GM18867 (cell line): ENCODE data around the gene NOTO.

Experiments used
- ATAC-seq: cut with Tn5 transposase; IDR thresholded peaks from one replicate; pipeline ENCODE4 v1.9.1; 2021; ENCODE audit warnings: mild to moderate bottlenecking, moderate library complexity; ENCODE audit not compliant: unreplicated experiment

The NOTO gene

GRCh38 chr2:73233154-73233931 is 31.0 kb downstream of the NOTO start, which contains the start of gene PRADC1:
Gene PRADC1, minus strand, starts transcription at chr2:73233239. Its CDS starts 79 bp downstream, at chr2:73233160.
- ATAC-seq: peak; percentile 92

- peak; percentile 63 for ATAC-seq
These were observed 31.8 kb downstream of the NOTO start, which contains the start of gene CCT7 for GRCh38 chr2:73233932-73234832. Gene CCT7, plus strand, starts transcription at chr2:73234308. Its CDS starts 71 bp downstream, at chr2:73234379.

- no peak for ATAC-seq
These were observed 33.1 kb downstream of the NOTO start for GRCh38 chr2:73235315-73236028.

GRCh38 chr2:73237168-73237567 is 34.8 kb downstream of the NOTO start:
- no peak for ATAC-seq

- no peak for ATAC-seq
These were observed 35.8 kb downstream of the NOTO start for GRCh38 chr2:73238149-73238548.

- ATAC-seq: no peak
These were observed 36.6 kb downstream of the NOTO start for GRCh38 chr2:73238976-73239375.

GRCh38 chr2:73239776-73240175 is 37.4 kb downstream of the NOTO start:
- ATAC-seq: no peak

- ATAC-seq: no peak
These were observed 41.7 kb downstream of the NOTO start for GRCh38 chr2:73243884-73244570.

GRCh38 chr2:73244580-73244979 is 42.2 kb downstream of the NOTO start:
- ATAC-seq: no peak

GRCh38 chr2:73246850-73247249 is 44.5 kb downstream of the NOTO start:
- no peak for ATAC-seq

- ATAC-seq: no peak
These were observed 47.3 kb downstream of the NOTO start for GRCh38 chr2:73249636-73250035.

- ATAC-seq: no peak
These were observed 48.8 kb downstream of the NOTO start for GRCh38 chr2:73250872-73251846.

GRCh38 chr2:73252238-73253027 is 50.1 kb downstream of the NOTO start:
- no peak for ATAC-seq

GRCh38 chr2:73253400-73253799 is 51.0 kb downstream of the NOTO start:
- no peak for ATAC-seq

- no peak for ATAC-seq
These were observed 51.5 kb downstream of the NOTO start for GRCh38 chr2:73253901-73254300.

GRCh38 chr2:73254343-73255006 is 52.1 kb downstream of the NOTO start:
- no peak for ATAC-seq

- ATAC-seq: no peak
These were observed 52.8 kb downstream of the NOTO start for GRCh38 chr2:73255007-73255644.
